ENCODE measurements around the gene SLC25A23.
"Not testable (repeated sequence)": the region's sequence is repeated elsewhere in the genome, so short reads cannot be mapped to it uniquely, and the experiment has no call there.

The SLC25A23 gene

GRCh38 chr19:6400062-6400944 lies 59.3 kb downstream of the SLC25A23 start:
- DNase-seq: not testable (repeated sequence)

- no peak for DNase-seq
Observed at GRCh38 chr19:6396305-6396704, 63.3 kb downstream of the SLC25A23 start.

- DNase-seq: no peak
Observed at GRCh38 chr19:6394831-6395230, 64.8 kb downstream of the SLC25A23 start.

DNA sequence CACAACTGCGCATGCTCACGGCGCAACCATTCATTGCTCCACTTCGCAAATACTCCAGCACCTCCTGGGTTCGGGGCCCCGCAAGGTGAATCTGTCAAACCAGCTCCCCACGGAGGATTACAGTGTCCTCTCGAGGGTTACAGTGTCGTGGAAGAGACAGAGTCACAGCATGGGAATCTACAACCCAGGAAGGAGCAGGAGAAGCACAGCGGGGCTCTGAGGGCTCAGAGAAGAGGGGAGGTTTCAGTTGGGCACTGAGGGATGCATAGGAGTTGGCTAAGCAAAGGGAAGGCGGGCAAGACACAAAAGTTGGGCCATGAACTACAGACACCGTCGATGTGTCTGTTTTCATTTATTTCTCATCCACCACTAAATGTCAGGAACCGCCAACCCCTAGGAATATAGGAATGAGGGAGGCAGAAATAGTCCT lies 65.6 kb downstream of the SLC25A23 start:
- DNase-seq: no peak

- DNase-seq: peak; percentile 97
Observed at GRCh38 chr19:6393074-6393982, 66.3 kb downstream of the SLC25A23 start, which contains the start of gene GTF2F1. Gene GTF2F1, minus strand, starts transcription at chr19:6393164. Its CDS starts 169 bp downstream, at chr19:6392995.

DNA sequence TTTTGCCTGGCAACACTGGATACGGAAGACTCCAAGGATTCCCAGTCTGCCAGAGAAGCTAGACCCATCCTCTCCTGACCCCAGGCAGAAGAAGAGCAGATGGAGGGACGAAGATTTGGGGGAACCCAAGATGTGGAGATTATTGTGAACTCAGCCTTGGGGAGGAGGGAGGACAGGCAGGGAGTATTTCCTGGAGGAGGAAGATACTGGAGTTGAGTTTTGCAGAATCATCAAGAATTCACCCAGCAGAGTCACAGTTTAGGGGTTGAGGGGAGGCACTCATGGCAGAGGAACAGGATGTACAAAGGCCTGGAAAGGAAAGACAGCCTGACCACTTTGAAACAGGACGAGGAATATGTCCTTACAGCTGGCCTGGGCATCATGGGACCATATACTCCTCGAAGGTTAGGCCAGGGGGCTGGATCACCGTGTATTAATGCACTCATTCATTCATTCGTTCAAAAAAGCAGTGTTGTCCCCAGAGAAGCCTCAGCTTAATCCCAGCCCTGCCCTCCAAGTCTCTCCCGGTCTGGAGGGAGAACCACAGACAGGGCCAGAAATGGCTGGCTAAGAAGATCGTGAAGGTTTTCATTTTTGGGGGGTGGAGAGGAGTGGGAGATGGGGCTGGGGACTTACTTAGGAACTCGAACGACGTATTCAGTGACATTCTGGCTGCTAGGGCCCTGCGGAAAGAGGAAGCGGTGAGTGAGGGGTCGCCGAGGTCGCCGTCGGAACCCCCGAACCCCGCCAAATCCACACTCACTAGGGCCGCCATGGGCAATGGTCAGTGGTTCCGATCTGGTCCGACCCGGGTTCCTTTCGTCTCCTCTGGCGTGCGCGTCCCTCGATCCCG lies 67.1 kb downstream of the SLC25A23 start:
- DNase-seq: no peak

All from effector CD8-positive, alpha-beta T cell (primary cell).